Right atrium auricular region (tissue), 2 donors: ENCODE measurements around the gene PPFIA2. TPM values are rescaled to one million over a fixed set of nuclear protein-coding genes. Genes with fewer than 3 reads are reported as not detected.

Source experiments
- DNase-seq: peaks from one replicate; pipeline ENCODE4 v3.0.0-alpha.2; 2019; ENCODE audit warnings: low spot score
- H3K27ac ChIP-seq, 2 donors: fragments of 200-600 bp; sonication (generic); 1 replicate in 1 of 2; 2 replicates in 1 of 2; pipeline ENCODE4 v1.5.1; 2016 to 2019
- H3K27me3 ChIP-seq, 2 donors: fragments of 200-600 bp; sonication (generic); one replicate each; pipeline versions ENCODE4 v1.5.1 to v1.6.0; 2017 to 2019
- H3K36me3 ChIP-seq: fragments of 200-600 bp; sonication (generic); one replicate; pipeline ENCODE4 v1.5.1; 2016
- H3K4me1 ChIP-seq, 2 donors: fragments of 200-600 bp; sonication (generic); one replicate each; pipeline versions ENCODE4 v1.5.1 to v1.6.0; 2017 to 2019
- H3K4me3 ChIP-seq, 2 donors: fragments of 200-600 bp; sonication (generic); 1 replicate in 1 of 2; 2 replicates in 1 of 2; pipeline ENCODE4 v1.5.1; 2017 to 2019; ENCODE audit warnings: mild to moderate bottlenecking in 1 of 2, moderate library complexity in 1 of 2
- H3K9me3 ChIP-seq, 2 donors: fragments of 200-600 bp; sonication (generic); one replicate each; pipeline ENCODE4 v1.5.1; 2019
- total RNA-seq, 2 donors: library from RNA; depleted of rRNA; stranded (reverse); fragments of >200 nt; gene quantifications; one replicate each; pipeline ENCODE4 v1.1.0, GENCODE V29; 2016
- TF ChIP-seq, protein P1 (sequence below), 2 donors: fragments of 200-600 bp; sonication (generic); IDR thresholded peaks; one replicate each; pipeline ENCODE4 v1.5.1; 2019; ENCODE audit warnings: antibody characterized with exemption in 2 of 2

Gene PPFIA2
- total RNA-seq, 2 donors from 2014 or later = 0.20 to 0.48 TPM

DNA sequence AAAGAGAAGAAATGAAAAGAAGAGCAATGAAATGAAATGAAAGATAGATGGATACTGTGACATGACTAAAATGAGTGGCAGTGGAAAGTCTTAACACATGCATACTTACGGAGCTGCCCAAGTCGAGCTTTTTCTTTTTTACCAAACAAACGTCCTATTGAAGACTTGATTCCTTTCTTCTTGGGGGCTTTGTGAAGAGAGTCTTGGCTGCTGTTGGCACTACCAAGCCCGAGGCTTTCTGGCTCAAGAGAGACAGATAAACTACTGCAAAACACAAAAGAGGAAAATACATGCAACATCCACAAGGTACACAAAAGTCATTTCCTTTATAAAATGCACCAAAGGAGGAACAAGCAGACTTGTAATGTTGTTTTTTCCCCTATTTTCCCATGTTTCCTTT is 420.1 kb downstream of the PPFIA2 start:
- H3K9me3 ChIP-seq = no peaks in the 10 kb centered on the region
- no peak overlapping the region for H3K27ac ChIP-seq
- H3K27me3 ChIP-seq = no peaks in the 10 kb centered on the region
- no peaks in the 10 kb centered on the region for H3K36me3 ChIP-seq
- no peak overlapping the region for H3K4me3 ChIP-seq
- DNase-seq = no peak
- no peaks in the 10 kb centered on the region for H3K4me1 ChIP-seq
- TF ChIP-seq, protein P1, sequence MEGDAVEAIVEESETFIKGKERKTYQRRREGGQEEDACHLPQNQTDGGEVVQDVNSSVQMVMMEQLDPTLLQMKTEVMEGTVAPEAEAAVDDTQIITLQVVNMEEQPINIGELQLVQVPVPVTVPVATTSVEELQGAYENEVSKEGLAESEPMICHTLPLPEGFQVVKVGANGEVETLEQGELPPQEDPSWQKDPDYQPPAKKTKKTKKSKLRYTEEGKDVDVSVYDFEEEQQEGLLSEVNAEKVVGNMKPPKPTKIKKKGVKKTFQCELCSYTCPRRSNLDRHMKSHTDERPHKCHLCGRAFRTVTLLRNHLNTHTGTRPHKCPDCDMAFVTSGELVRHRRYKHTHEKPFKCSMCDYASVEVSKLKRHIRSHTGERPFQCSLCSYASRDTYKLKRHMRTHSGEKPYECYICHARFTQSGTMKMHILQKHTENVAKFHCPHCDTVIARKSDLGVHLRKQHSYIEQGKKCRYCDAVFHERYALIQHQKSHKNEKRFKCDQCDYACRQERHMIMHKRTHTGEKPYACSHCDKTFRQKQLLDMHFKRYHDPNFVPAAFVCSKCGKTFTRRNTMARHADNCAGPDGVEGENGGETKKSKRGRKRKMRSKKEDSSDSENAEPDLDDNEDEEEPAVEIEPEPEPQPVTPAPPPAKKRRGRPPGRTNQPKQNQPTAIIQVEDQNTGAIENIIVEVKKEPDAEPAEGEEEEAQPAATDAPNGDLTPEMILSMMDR (IDR thresholded peaks at IDR 0.05) = no peak

DNA sequence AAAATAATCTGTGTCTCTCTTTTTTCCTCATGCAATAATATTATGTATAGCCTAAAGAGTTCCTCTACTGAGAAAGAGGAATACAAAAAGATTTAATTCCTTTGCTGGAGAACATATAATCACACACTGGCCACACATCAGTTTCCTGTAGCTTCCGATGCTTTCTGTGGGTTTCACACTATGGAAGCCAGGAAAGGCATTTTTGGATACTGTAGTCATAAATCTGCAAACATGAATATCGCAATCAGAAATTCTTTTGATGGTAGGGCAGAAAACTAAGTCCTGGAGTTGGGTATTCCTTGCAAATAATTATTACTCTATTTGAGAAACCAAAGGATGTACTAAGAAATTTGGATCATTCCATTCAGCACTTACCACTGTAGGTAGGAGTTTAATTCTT is 421.3 kb downstream of the PPFIA2 start:
- no peaks in the 10 kb centered on the region for H3K36me3 ChIP-seq
- TF ChIP-seq, protein P1 (IDR thresholded peaks at IDR 0.05) = no peak
- DNase-seq = no peak
- H3K9me3 ChIP-seq = no peaks in the 10 kb centered on the region
- no peaks in the 10 kb centered on the region for H3K27me3 ChIP-seq
- H3K4me3 ChIP-seq = no peak overlapping the region
- no peaks in the 10 kb centered on the region for H3K4me1 ChIP-seq
- no peak overlapping the region for H3K27ac ChIP-seq

DNA sequence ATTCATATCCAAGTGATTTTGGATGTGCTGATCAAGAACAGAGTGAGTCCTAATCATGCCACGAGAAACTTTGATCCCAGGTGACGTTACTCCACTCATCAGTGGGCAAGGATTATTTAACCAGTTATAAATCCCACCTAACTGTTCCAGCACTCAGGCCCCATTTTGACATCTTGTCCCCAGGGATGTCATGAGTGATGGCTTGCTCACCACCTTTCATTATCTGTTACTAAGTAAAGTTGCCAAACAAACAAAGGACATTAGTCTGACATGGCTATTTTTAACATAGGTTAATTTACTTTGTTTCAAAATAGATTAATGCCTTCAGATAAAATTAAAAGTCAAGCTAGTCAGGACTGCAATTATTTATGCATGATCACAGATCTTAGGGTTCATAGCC is 425.3 kb downstream of the PPFIA2 start:
- TF ChIP-seq, protein P1 (IDR thresholded peaks at IDR 0.05) = no peak
- Histone ChIP-seq H3K9me3 (no peaks in the 10 kb centered on the region), H3K4me3 (no peak overlapping the region), H3K27ac (no peak overlapping the region), H3K36me3 (no peaks in the 10 kb centered on the region), H3K27me3 (no peaks in the 10 kb centered on the region), H3K4me1 (no peaks in the 10 kb centered on the region)
- no peak for DNase-seq

DNA sequence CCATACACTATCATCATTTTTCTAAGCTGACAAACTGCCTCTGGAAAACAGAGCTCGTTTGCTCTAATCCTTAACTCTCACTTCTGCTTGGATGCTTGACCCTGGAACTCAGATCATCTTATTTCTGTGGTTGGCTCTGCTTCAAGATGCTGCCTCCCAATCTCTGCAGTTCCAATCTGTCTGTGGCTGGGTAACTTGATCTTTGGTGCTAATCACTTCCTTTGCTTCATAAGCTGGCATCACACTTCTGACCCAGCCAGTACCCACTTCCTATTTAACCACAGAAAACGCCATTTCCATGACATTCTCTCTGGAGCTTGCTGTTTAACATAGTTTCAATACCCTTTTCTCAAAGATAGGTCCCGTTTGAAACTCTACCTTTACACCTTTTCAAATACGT is 427.1 kb downstream of the PPFIA2 start:
- no peak overlapping the region for H3K4me3 ChIP-seq
- no peaks in the 10 kb centered on the region for H3K4me1 ChIP-seq
- no peak for DNase-seq
- no peaks in the 10 kb centered on the region for H3K27me3 ChIP-seq
- TF ChIP-seq, protein P1 (IDR thresholded peaks at IDR 0.05) = no peak
- no peak overlapping the region for H3K27ac ChIP-seq
- H3K9me3 ChIP-seq = no peaks in the 10 kb centered on the region
- H3K36me3 ChIP-seq = no peaks in the 10 kb centered on the region

DNA sequence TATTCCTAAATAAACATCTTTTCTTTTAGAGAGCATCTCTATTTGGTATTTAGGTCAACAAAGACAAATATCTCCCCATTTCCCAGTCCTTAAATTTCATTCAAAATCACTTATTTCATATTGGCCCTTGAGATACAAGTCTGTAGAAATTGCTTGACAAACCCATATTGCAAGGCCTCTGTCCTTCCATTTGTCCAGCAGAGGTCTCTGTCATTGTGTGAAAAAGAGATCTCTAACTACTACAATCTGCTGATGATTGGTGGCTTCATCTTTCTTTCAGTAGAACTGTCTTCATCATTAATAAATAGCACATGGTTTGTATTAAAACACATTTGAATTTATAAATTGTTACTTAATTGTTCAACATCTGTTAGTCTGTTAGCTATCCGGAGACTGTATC is 428.7 kb downstream of the PPFIA2 start:
- no peak overlapping the region for H3K27ac ChIP-seq
- no peaks in the 10 kb centered on the region for H3K36me3 ChIP-seq
- no peaks in the 10 kb centered on the region for H3K27me3 ChIP-seq
- TF ChIP-seq, protein P1 (IDR thresholded peaks at IDR 0.05) = no peak
- no peaks in the 10 kb centered on the region for H3K4me1 ChIP-seq
- H3K9me3 ChIP-seq = no peaks in the 10 kb centered on the region
- H3K4me3 ChIP-seq = no peak overlapping the region
- no peak for DNase-seq

DNA sequence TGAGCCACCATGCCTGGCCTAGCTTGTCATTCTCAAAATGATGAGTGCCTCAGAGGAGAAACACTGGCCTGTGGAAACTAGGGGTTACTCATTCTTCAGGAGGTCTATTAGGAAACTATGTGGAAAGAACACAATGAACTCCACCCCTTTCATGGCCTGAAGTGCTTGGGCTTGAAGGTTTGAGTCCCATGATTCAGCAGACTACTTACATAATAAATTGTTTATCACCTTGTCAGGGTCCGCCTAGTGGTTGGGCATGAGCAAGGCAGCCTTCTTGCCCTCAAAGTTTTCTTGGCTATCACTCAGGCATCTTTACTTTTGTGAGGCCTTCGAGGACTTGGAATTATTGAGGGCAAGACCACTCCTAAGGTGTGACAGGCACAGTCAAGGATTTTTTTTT is 430.1 kb downstream of the PPFIA2 start:
- H3K4me3 ChIP-seq = no peak overlapping the region
- no peaks in the 10 kb centered on the region for H3K36me3 ChIP-seq
- no peaks in the 10 kb centered on the region for H3K4me1 ChIP-seq
- H3K27ac ChIP-seq = no peak overlapping the region
- H3K27me3 ChIP-seq = no peaks in the 10 kb centered on the region
- no peaks in the 10 kb centered on the region for H3K9me3 ChIP-seq
- DNase-seq = no peak
- TF ChIP-seq, protein P1 (IDR thresholded peaks at IDR 0.05) = no peak
